ENCODE data around the gene RNF13. TPM values are rescaled to one million over a fixed set of nuclear protein-coding genes. Genes with fewer than 3 reads are reported as not detected.
A peak's percentile ranks its signal among the peaks of the same experiment; 100 is the strongest.

Gene RNF13
- total and polyA plus RNA-seq, 9 donors, result 49.4 to 89.4 (median 54.1) TPM

GRCh38 chr3:149963485-149963884, 150.5 kb downstream of the RNF13 start:
- no peak overlapping the region for H3K4me3 ChIP-seq
- H3K36me3 ChIP-seq, result no peaks in the 10 kb centered on the region
- WGBS, 3 donors, result 94 to 95% (median 95%) methylated on average over 2 of the region's 2 CpGs
- no peaks in the 10 kb centered on the region for H3K27me3 ChIP-seq
- no peak for DNase-seq
- intact Hi-C loops (cut with DNase I), result loop anchor here in 2 of 4 donors (10.0 kb wide), 1 partner anchor 221 kb away; no protein-coding TSS in a partner anchor
- H3K9me3 ChIP-seq, result no peaks in the 10 kb centered on the region
- no peak overlapping the region for H3K27ac ChIP-seq
- TF ChIP-seq POLR2A (IDR thresholded peaks at IDR 0.05) (no peak), CTCF (IDR thresholded peaks at IDR 0.05) (no peak), EP300 (IDR thresholded peaks at IDR 0.05) (no peak)
- H3K4me1 ChIP-seq (ENCODE audit: insufficient read depth), result peaks cover 5% of the 10 kb centered on the region

- H3K27me3 ChIP-seq, result no peaks in the 10 kb centered on the region
- no peak for TF ChIP-seq CTCF (IDR thresholded peaks at IDR 0.05)
- TF ChIP-seq EP300 (IDR thresholded peaks at IDR 0.05), result no peak
- TF ChIP-seq POLR2A (IDR thresholded peaks at IDR 0.05), result no peak
- peaks cover 5% of the 10 kb centered on the region for H3K4me1 ChIP-seq (ENCODE audit: insufficient read depth)
- DNase-seq, result no peak
- H3K9me3 ChIP-seq, result no peaks in the 10 kb centered on the region
- no peak overlapping the region for H3K27ac ChIP-seq
- no peaks in the 10 kb centered on the region for H3K36me3 ChIP-seq
- no peak overlapping the region for H3K4me3 ChIP-seq
- intact Hi-C loops (cut with DNase I), result loop anchor here in 2 of 4 donors (10.0 kb wide), 1 partner anchor 221 kb away; no protein-coding TSS in a partner anchor
Measured at GRCh38 chr3:149964291-149964690, 151.3 kb downstream of the RNF13 start.

GRCh38 chr3:149965278-149965677, 152.3 kb downstream of the RNF13 start:
- Histone ChIP-seq H3K9me3 (no peaks in the 10 kb centered on the region), H3K27ac (no peak overlapping the region), H3K4me3 (no peak overlapping the region), H3K4me1 (ENCODE audit: insufficient read depth) (peaks cover 5% of the 10 kb centered on the region), H3K27me3 (no peaks in the 10 kb centered on the region), H3K36me3 (no peaks in the 10 kb centered on the region)
- TF ChIP-seq EP300 (IDR thresholded peaks at IDR 0.05), result no peak
- no peak for TF ChIP-seq POLR2A (IDR thresholded peaks at IDR 0.05)
- TF ChIP-seq CTCF (IDR thresholded peaks at IDR 0.05), result no peak
- DNase-seq, result no peak
- intact Hi-C loops (cut with DNase I), result loop anchor here (5.0 to 10.0 kb wide), 3 partner anchors 217 to 257 kb away; no protein-coding TSS in a partner anchor

GRCh38 chr3:149967086-149967685, 154.2 kb downstream of the RNF13 start:
- TF ChIP-seq EP300 (IDR thresholded peaks at IDR 0.05), result no peak
- TF ChIP-seq CTCF (IDR thresholded peaks at IDR 0.05), result peak; percentile 9 to 60 (median 51)
- Histone ChIP-seq H3K9me3 (no peaks in the 10 kb centered on the region), H3K4me1 (ENCODE audit: insufficient read depth) (peaks cover 5% of the 10 kb centered on the region), H3K36me3 (no peaks in the 10 kb centered on the region), H3K27me3 (no peaks in the 10 kb centered on the region), H3K4me3 (no peak overlapping the region), H3K27ac (no peak overlapping the region)
- no peak for DNase-seq
- intact Hi-C loops (cut with DNase I), result loop anchor here (2.0 to 10.0 kb wide), 4 partner anchors 215 to 255 kb away; no protein-coding TSS in a partner anchor
- WGBS, 3 donors, result 7 to 10% (median 9%) methylated on average over 9 of the region's 9 CpGs
